ENCODE data around the gene HTR2A.

The HTR2A gene

DNA sequence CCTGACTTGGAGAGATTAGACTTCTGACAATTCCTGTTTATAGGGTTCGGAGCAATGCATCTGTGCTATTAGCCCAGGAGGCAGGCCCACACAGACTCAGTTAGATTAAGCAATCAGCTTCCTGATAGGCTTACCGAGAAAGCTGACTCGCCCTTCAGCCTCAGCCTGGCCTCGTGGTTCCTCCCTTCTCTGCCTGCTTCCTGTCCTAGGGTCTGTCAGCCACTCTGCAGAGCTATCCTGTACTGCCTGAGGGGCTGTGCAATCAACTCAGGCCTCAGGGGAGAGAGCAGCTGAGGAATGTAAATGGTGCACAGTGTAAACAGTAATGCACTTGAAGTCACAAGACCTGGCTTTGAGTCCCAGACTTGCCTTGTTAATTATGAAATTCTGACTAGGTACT lies 30.7 kb downstream of the HTR2A start:
- TF ChIP-seq TAF1 (IDR thresholded peaks at IDR 0.05; ENCODE audit: borderline replicate concordance, low read depth, low read length) (no peak), POLR2A (IDR thresholded peaks at IDR 0.05; ENCODE audit: low read depth, low read length) (no peak), POLR2AphosphoS5 (IDR thresholded peaks at IDR 0.05; ENCODE audit: low read depth, low read length) (no peak)
- FAIRE-seq (no peak), DNase-seq (ENCODE audit: insufficient read length) (no peak)

DNA sequence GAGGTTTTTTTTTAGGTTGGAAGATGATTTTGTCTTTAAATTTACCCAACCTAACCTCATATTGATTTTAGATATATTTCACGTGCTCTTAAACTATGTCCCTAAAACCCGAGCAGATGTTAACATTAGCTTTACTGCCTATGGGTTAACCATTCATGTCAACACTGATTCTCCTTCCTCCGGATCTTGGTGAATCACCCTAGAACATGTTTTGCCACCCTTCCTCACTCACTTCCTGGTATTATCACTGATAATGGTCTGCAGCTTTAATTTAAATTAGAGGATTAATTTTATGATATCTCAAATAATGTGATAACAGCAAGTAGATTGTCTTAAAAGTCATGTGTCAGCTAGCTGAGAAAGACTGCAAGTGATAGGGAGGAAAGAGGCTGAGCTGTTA lies 31.9 kb downstream of the HTR2A start:
- no peak for TF ChIP-seq POLR2A (IDR thresholded peaks at IDR 0.05; ENCODE audit: low read depth, low read length)
- TF ChIP-seq TAF1 (IDR thresholded peaks at IDR 0.05; ENCODE audit: borderline replicate concordance, low read depth, low read length), result no peak
- TF ChIP-seq POLR2AphosphoS5 (IDR thresholded peaks at IDR 0.05; ENCODE audit: low read depth, low read length), result no peak
- FAIRE-seq, result no peak

DNA sequence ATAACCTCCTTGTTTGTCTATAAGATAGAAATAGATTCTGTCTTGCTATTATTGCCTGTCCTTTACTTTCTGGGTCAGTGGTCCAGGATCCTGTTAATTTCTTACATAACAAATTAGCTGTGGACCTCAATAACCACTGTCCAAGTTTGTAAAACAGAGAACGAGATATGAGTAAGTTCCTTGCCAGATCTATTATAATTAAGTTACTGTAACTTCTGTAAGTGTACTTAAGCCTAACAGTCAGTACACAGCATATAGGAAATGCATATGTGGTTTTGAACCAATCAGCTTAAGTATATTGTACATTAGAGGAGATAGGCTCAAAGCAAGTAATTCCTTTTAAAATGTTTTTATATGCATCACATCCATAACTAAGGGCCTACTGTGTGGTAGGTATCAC lies 34.9 kb downstream of the HTR2A start:
- no peak for TF ChIP-seq POLR2A (IDR thresholded peaks at IDR 0.05; ENCODE audit: low read depth, low read length)
- TF ChIP-seq TAF1 (IDR thresholded peaks at IDR 0.05; ENCODE audit: borderline replicate concordance, low read depth, low read length), result no peak
- TF ChIP-seq POLR2AphosphoS5 (IDR thresholded peaks at IDR 0.05; ENCODE audit: low read depth, low read length), result no peak
- no peak for FAIRE-seq
- no peak for DNase-seq (ENCODE audit: insufficient read length)

More for the DNA sequence above, 31.9 kb downstream of the HTR2A start:
- DNase-seq (ENCODE audit: insufficient read length), result no peak

DNA sequence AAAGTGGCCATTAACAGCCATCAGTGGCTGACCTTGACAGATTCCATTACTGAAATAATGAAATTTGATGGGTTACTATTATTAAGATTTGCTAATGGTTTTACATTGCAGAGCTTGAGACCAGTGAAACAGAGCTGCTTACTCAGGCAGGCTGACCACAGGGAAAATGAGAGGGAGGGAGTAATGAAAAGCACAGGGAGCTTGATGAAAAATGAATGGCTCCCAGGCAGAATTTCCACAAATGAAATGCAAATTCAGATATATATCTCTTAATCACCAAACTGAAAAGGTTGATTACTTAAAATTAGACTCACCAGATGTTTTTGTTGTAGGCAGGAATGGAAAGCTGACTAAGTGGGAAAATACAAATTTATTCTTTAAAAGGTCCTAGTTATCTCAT lies 36.1 kb downstream of the HTR2A start:
- no peak for DNase-seq (ENCODE audit: insufficient read length)
- TF ChIP-seq TAF1 (IDR thresholded peaks at IDR 0.05; ENCODE audit: borderline replicate concordance, low read depth, low read length) (no peak), POLR2A (IDR thresholded peaks at IDR 0.05; ENCODE audit: low read depth, low read length) (no peak), POLR2AphosphoS5 (IDR thresholded peaks at IDR 0.05; ENCODE audit: low read depth, low read length) (no peak)
- no peak for FAIRE-seq

DNA sequence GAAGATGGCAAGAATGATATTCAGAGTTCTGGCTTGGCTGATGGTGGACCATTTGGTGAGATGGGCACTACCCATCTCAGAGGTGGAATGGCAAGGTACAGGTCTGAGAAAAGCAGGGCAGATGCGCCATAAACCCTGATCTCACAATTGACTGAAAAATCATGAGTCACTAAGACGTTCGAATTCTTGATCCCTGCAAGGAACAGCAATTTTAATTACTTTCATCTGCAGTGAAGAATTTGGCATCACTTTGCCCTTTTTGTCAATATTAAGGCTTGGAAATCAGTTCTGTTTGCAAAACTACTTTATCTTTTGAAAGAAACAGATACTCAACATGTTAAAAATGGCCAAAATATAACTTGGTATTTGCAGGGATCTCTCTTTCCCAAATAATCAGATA lies 38.1 kb downstream of the HTR2A start:
- no peak for TF ChIP-seq POLR2A (IDR thresholded peaks at IDR 0.05; ENCODE audit: low read depth, low read length)
- no peak for TF ChIP-seq TAF1 (IDR thresholded peaks at IDR 0.05; ENCODE audit: borderline replicate concordance, low read depth, low read length)
- TF ChIP-seq POLR2AphosphoS5 (IDR thresholded peaks at IDR 0.05; ENCODE audit: low read depth, low read length), result no peak
- DNase-seq (ENCODE audit: insufficient read length) (no peak), FAIRE-seq (no peak)

DNA sequence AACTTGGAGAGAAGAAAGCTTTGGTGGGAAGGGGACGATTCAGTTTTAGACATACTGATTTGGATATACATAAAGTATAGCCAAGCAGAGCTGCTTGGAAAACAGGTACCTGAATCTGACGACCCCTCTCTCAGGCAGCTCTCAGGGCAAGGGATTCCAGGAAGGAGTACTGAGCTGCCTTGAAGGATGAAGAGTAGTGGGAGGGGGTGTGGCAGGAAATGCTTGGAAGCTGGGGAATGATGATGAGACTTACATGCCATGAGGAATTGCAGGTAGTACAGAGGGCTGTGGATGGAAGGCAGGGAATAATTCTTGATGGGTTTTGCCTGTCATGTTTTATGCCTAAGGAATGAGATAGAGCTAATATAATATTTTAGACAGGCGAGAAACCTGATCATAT lies 38.7 kb downstream of the HTR2A start:
- no peak for FAIRE-seq
- no peak for DNase-seq (ENCODE audit: insufficient read length)
- TF ChIP-seq TAF1 (IDR thresholded peaks at IDR 0.05; ENCODE audit: borderline replicate concordance, low read depth, low read length), result no peak
- no peak for TF ChIP-seq POLR2A (IDR thresholded peaks at IDR 0.05; ENCODE audit: low read depth, low read length)
- no peak for TF ChIP-seq POLR2AphosphoS5 (IDR thresholded peaks at IDR 0.05; ENCODE audit: low read depth, low read length)

DNA sequence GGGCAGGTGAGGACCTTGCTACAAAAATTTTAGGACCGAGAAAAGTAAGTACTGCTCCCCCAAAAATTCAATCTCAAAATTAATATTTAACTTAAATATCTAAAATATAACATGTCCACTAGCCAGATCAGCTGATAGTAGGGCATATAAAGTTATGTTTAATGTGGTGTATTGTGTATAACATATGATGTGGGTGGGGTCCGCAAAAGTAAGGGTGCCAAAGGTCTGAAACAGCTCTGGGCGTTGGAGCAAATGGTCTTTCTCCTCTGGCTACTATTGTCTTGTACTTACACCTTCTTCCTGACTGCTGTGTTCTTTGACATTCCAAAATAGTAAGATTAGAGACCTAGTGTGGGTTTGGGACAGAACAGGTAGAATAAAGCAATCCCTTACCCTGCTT lies 41.2 kb downstream of the HTR2A start:
- TF ChIP-seq POLR2AphosphoS5 (IDR thresholded peaks at IDR 0.05; ENCODE audit: low read depth, low read length) (no peak), POLR2A (IDR thresholded peaks at IDR 0.05; ENCODE audit: low read depth, low read length) (no peak), TAF1 (IDR thresholded peaks at IDR 0.05; ENCODE audit: borderline replicate concordance, low read depth, low read length) (no peak)
- DNase-seq (ENCODE audit: insufficient read length), result no peak
- no peak for FAIRE-seq

DNA sequence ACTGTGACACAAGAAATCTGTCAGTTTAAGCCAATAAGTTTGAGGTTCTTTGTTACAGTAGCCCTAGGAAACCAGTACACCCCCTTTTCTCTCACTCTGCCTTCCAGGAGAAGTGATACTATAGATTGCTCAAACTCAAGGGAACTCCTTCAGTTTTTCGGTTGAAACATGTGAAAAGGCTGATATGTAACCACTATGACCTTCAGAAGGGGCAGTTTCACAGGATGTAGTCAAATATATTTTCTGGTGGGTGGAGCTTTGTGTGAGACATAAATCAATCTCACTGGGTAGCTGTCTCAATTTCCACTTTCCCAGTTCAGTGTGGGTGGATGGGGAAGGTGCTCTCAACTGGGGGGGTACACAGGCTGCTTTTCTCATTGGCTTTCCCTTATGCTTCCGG lies 41.7 kb downstream of the HTR2A start:
- no peak for DNase-seq (ENCODE audit: insufficient read length)
- peak; percentile 58 for FAIRE-seq
- no peak for TF ChIP-seq POLR2A (IDR thresholded peaks at IDR 0.05; ENCODE audit: low read depth, low read length)
- no peak for TF ChIP-seq POLR2AphosphoS5 (IDR thresholded peaks at IDR 0.05; ENCODE audit: low read depth, low read length)
- TF ChIP-seq TAF1 (IDR thresholded peaks at IDR 0.05; ENCODE audit: borderline replicate concordance, low read depth, low read length), result no peak

DNA sequence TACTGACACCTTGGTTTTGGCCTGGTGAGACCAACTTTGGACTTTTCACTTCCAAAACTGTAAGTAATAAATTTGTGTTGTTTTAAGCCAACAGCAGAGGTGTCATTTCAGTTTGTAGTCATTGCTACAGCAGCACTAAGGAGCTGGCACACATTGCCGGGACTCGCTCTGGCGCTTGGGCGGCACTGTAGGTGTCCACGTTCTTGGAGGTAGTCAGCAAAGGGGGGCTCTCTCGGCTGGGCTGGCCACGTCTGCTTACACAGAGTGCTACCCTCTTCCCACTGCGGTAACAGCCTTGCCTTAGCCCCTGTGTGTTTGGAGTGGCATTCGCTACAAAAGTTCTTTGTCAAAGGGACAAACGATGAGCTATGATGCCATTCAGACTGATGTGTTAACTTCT lies 44.7 kb downstream of the HTR2A start:
- FAIRE-seq, result no peak
- no peak for DNase-seq (ENCODE audit: insufficient read length)
- no peak for TF ChIP-seq POLR2A (IDR thresholded peaks at IDR 0.05; ENCODE audit: low read depth, low read length)
- TF ChIP-seq POLR2AphosphoS5 (IDR thresholded peaks at IDR 0.05; ENCODE audit: low read depth, low read length), result no peak
- TF ChIP-seq TAF1 (IDR thresholded peaks at IDR 0.05; ENCODE audit: borderline replicate concordance, low read depth, low read length), result no peak

DNA sequence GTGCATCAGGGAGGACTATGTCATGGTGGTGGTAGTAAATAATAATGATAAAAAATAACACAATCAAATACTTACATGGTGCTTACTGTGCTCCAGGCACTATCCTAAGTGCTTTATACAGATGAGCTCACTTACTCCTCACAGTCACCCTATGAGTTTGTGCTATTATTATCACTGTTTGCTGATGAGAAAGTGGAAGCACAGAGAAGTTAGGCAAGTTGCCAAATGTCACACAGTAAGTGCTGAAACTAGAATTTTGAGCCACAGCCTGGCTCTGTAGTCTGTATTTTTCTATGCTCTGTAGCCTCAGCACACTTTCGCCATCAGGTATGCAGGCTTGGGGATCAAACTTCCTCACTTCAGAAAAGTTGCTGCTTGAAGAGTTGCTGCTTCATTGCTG lies 46.6 kb downstream of the HTR2A start:
- TF ChIP-seq POLR2AphosphoS5 (IDR thresholded peaks at IDR 0.05; ENCODE audit: low read depth, low read length) (no peak), TAF1 (IDR thresholded peaks at IDR 0.05; ENCODE audit: borderline replicate concordance, low read depth, low read length) (no peak), POLR2A (IDR thresholded peaks at IDR 0.05; ENCODE audit: low read depth, low read length) (no peak)
- no peak for DNase-seq (ENCODE audit: insufficient read length)
- FAIRE-seq, result no peak

DNA sequence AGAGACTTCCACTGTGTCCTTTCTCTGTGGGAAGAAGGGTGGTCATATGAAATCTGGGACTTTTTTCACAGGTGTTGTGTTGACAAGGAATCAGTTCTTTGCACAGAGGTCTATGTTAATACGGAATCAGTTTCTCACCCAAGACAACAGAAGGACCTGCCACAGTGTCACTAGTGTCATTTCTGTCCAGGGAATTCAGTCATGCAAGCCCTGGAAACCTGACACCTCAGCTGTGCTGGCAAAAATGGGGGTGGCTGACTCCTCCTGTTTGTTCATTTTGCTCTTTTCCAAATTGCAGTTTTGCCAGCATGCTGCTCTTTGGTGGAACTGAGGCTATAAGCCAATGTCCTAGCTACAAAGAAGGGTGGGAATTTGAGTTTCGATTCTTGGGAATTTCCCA lies 50.1 kb downstream of the HTR2A start:
- TF ChIP-seq POLR2A (IDR thresholded peaks at IDR 0.05; ENCODE audit: low read depth, low read length), result no peak
- no peak for TF ChIP-seq TAF1 (IDR thresholded peaks at IDR 0.05; ENCODE audit: borderline replicate concordance, low read depth, low read length)
- TF ChIP-seq POLR2AphosphoS5 (IDR thresholded peaks at IDR 0.05; ENCODE audit: low read depth, low read length), result no peak
- FAIRE-seq, result no peak
- no peak for DNase-seq (ENCODE audit: insufficient read length)

DNA sequence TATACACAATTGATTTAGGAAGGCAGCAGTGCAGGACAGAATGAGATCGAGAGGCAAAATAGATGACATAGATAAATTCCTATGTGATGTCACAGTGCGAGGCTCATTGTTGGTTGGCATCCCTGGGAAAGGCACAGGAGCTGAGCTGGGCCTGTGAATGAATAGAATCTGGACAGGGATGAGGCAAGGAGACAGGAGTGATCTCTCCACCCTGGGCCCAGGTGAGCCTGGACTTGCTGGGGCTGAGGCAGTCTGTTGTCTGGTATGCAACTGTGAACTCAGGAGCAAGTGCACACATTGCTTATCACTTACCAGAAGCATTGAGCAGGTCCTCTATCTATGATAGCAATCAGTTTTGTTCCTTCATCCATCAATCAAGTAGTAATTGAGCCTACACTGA lies 51.7 kb downstream of the HTR2A start:
- no peak for FAIRE-seq
- TF ChIP-seq POLR2A (IDR thresholded peaks at IDR 0.05; ENCODE audit: low read depth, low read length), result no peak
- no peak for TF ChIP-seq TAF1 (IDR thresholded peaks at IDR 0.05; ENCODE audit: borderline replicate concordance, low read depth, low read length)

DNA sequence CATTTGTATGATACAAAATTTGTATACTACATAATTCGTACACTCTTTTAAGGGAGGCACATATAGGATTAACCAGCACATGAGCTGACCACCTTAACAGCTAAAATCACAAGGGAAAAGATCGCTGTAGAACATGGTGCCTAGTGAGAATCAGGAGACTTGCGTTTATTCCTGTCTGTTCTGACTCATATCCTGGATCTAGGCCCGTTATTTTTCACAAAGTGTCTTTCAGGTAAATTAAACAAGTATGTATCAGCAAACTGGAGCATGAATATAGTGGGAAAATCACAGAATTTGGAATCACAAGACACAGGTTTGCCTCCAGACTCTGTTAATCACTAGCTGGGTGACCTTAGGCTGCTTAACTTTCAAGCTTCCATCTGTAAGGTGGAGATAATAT lies 52.4 kb downstream of the HTR2A start:
- DNase-seq (ENCODE audit: insufficient read length), result no peak
- FAIRE-seq, result peak; percentile 21
- TF ChIP-seq POLR2AphosphoS5 (IDR thresholded peaks at IDR 0.05; ENCODE audit: low read depth, low read length) (no peak), POLR2A (IDR thresholded peaks at IDR 0.05; ENCODE audit: low read depth, low read length) (no peak), TAF1 (IDR thresholded peaks at IDR 0.05; ENCODE audit: borderline replicate concordance, low read depth, low read length) (no peak)

More for the DNA sequence above, 51.7 kb downstream of the HTR2A start:
- no peak for DNase-seq (ENCODE audit: insufficient read length)

All from GM12892 (cell line).